Astrocyte (in vitro differentiated cells and primary cell): ENCODE data around the gene FMN1.

Experiments used
- EZH2 ChIP-seq: IDR thresholded peaks from 2 replicates; pipeline ENCODE4 v1.6.1; 2012; ENCODE audit warnings: mild to moderate bottlenecking, low read length, inconsistent platforms; ENCODE audit not compliant: insufficient read depth
- TF ChIP-seq, protein P1 (sequence below): IDR thresholded peaks from 2 replicates; pipeline ENCODE4 v1.5.1; 2011; ENCODE audit warnings: low read depth, mild to moderate bottlenecking, inconsistent platforms, low read length, moderate library complexity; ENCODE audit not compliant: insufficient read depth

GRCh38 chr15:32966512-32966911 is 228.0 kb downstream of the FMN1 start:
- TF ChIP-seq, protein P1, sequence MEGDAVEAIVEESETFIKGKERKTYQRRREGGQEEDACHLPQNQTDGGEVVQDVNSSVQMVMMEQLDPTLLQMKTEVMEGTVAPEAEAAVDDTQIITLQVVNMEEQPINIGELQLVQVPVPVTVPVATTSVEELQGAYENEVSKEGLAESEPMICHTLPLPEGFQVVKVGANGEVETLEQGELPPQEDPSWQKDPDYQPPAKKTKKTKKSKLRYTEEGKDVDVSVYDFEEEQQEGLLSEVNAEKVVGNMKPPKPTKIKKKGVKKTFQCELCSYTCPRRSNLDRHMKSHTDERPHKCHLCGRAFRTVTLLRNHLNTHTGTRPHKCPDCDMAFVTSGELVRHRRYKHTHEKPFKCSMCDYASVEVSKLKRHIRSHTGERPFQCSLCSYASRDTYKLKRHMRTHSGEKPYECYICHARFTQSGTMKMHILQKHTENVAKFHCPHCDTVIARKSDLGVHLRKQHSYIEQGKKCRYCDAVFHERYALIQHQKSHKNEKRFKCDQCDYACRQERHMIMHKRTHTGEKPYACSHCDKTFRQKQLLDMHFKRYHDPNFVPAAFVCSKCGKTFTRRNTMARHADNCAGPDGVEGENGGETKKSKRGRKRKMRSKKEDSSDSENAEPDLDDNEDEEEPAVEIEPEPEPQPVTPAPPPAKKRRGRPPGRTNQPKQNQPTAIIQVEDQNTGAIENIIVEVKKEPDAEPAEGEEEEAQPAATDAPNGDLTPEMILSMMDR = no peak
- TF ChIP-seq EZH2 = no peak
